ENCODE data around the gene FTCD.
"Not testable (repeated sequence)": the region's sequence is repeated elsewhere in the genome, so short reads cannot be mapped to it uniquely, and the experiment has no call there.

The FTCD gene

GRCh38 chr21:46155514-46156377 lies at the start of gene FTCD:
Gene FTCD (minus strand): TSS chr21:46155579. CDS start chr21:46155523, 56 bp downstream.
- DNase-seq = no peak

GRCh38 chr21:46205166-46205565 lies 49.8 kb upstream of the FTCD start:
- no peak for DNase-seq

DNA sequence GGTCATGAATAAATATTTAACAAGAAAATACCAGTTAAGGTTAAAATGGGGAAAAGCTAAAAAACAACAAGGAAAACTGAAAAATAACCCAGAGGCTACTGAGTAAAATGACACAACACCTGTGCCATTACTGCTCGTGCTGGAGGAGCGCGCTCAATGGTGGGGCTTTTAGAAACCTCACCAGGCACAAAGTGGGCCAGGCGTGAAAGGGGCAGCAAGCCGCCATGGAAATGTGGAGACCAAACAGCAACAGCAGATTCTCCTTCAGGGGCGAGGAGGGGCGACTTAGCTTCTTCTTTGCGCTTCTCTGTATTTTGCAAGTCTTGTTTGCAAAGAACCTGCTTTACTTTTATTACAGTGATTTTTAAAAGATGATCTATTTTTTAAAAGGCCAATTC lies 47.8 kb upstream of the FTCD start:
- no peak for DNase-seq

- DNase-seq = no peak
Measured at GRCh38 chr21:46202592-46203202, 47.3 kb upstream of the FTCD start.

GRCh38 chr21:46200877-46201803 lies 45.8 kb upstream of the FTCD start:
- DNase-seq = not testable (repeated sequence)

GRCh38 chr21:46199436-46200373 lies 44.3 kb upstream of the FTCD start:
- no peak for DNase-seq

DNA sequence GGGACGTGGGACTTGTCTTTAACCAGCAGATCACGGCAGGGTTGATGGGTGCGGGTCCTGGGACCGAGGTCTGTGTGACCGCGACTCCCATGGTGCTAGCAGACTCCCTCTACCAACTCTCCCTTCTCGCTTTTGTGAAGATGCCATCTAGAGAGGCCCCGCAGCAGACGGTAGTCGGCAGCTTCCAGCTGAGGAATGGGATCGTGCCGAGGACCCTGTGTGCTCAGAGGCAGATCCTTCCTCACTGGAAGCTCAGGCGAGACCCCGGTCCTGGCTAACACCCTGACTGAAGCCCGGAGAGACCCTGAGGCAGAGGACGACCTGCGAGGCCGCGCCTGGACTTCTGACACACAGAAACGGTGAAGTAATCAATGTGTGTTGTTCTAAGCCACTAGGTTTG lies 41.4 kb upstream of the FTCD start:
- no peak for DNase-seq

GRCh38 chr21:46195595-46196195 lies 40.3 kb upstream of the FTCD start:
- no peak for DNase-seq

GRCh38 chr21:46194374-46195334 lies 39.3 kb upstream of the FTCD start:
- no peak for DNase-seq

GRCh38 chr21:46193829-46194373 lies 38.5 kb upstream of the FTCD start:
- DNase-seq = no peak

DNA sequence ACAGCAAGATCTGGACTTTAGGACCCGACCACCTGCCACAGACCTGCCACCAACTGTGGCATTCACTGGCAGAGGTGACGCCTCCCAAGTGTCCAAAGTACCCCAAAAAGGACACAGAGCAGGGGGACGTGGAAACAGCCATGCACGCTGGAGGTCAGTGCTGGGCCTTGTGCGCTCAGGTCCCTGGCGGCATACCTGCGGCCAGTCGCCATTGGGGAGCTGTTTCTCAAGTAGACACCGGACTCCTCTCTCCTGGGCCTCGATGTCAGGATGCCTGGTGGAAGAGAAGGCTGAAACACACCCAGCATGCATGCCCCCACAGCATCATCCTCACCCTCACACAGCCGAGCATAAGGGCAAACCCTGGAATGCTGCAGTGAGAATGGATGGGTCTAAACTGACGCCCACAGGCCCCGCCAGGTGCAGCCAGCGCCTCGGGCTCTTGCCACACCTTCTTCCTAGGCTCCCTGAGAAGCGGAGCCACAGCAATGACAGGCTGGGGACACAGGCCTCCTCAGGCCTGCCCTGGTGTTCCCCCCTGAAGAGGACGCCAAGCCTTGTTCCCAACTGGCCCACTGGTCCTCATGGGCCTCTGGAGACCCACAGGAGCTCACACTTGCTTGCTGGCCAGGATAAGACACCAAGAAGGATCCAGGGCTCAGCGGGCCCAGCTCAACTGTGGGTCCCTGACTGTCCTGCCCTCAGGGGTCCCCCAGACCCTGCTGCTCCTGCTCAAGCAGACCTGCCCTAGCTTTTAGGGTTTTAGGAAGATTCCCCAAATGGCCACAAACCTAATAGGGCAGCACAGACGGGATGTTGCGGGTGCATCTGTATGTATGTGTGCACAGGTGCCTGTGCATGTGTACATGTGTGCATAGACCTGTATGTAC lies 36.6 kb upstream of the FTCD start:
- no peak for DNase-seq

DNA sequence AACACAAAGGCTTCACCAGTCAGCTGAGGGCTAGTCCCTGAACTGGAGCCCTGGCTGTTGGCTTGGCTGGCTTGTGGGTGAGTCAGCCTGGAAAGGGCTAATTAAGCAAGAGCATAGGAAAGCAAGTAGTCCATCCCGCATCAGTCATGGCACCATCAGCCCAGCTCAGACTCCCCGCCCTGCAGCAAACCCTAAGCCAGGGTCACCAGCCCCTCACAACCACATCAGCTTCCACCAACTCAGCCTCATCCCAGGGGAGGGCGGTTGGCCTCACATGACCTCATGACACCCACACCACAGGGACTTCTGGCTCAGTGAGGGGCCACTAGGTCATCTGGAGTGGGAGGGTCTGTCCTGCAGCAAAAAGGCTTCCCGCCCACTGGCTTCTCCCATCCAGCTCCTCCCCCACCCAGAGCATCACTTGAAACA lies 35.9 kb upstream of the FTCD start:
- DNase-seq = no peak

DNA sequence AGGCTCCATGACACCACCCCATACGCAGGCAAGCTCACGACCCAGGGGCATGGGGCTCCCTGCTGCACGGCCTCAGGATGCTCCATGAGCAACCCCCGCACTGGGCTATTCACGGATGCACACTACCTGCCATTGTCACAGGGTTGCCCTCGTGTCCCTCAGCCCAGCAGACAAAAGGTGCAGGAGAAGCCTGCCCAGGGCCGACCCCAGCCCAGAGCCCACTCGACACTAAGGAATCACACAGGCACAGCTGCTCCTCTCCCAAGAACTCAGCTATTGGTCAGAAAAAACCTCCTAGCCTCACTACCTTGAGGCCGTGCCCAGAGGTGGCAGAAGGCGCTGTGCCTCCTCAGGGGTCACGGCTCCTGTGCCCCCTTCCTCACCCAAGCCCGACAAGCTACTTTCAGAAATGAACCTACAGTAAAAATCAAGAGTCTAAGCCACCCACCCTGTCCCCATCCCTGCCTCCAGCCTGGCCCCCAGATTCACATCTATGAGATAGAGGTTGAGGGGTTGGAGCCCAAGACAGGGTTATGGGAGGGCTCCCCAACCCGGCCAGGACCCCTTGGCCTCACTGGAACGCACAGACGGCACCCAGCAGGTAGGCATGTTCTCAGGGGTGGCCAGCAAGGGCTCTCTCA lies 35.2 kb upstream of the FTCD start:
- no peak for DNase-seq

GRCh38 chr21:46189959-46190490 lies 34.6 kb upstream of the FTCD start:
- no peak for DNase-seq

GRCh38 chr21:46189213-46189958 lies 34.0 kb upstream of the FTCD start:
- no peak for DNase-seq

GRCh38 chr21:46188226-46189212 lies 33.1 kb upstream of the FTCD start:
- DNase-seq = no peak
